Stimulated activated CD8-positive, alpha-beta memory T cell treated with anti-CD3 and anti-CD28 coated beads, Interleukin-12 subunit alpha, Interleukin-12 subunit beta, amount 100 ng/mL, for 4 hours (primary cell): Measurements from ENCODE around the gene CCDC126.
"Not testable (repeated sequence)": the region's sequence is repeated elsewhere in the genome, so short reads cannot be mapped to it uniquely, and the experiment has no call there.

Source experiments
- DNase-seq: peaks from one replicate; pipeline ENCODE4 v3.0.0-alpha.2; 2020; ENCODE audit warnings: low read depth

CCDC126 gene

GRCh38 chr7:23597094-23598091, at the start of gene CCDC126:
Gene CCDC126, plus strand, starts transcription at chr7:23597382. Its CDS starts 13,934 bp downstream, at chr7:23611316.
- DNase-seq, result peak; percentile 75

- no peak for DNase-seq
These were observed 49.5 kb upstream of the CCDC126 start for GRCh38 chr7:23547662-23548061.

- no peak for DNase-seq
These were observed 38.9 kb upstream of the CCDC126 start for GRCh38 chr7:23558303-23558702.

DNA sequence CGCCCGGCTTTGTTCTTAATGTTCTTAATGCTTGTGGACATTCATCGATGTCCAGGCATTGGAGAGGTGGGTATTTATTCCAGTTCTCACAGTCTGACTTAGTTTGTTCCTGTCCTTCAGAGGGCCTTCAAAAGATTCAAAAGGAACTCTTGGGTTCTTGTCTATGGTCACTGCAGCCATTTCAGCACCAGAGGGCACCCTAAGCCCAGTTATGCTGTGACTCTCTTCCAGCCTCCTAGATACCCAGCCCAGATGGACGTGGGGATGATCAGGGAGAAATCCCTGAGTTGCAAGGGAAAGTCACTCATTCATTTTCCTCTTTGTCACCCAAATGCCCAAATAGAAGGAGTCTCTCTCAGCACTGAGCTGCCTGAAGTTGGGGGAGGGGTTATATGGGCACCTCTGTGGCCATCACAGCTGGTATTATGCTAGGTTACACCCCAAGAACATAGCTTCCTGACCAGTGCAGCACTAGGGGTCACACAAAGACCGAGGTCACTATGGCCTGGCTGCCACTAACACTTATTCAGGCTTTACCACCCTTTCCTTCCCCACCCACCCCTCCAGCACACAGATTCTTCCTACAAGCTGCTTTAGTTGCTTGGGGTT, 26.5 kb upstream of the CCDC126 start:
- DNase-seq, result peak; percentile 39

DNA sequence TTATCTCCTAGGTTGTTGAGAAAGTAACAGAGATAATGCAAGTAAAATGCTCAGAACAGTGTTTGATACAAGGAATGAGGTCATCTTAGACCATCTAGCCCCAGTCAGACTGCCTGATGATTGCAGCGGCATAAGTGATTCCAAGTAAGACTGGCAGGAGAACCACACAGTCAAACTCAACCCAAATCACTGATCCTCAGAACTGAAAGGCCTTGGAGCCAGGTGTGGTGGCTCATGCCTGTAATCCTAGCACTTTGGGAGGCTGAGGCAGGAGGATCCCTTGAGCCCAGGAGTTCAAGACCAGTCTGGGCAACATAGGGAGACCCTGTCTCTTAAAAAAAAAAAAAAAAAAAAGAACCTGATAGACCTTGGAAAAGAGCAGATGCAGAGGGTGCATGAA, 15.2 kb upstream of the CCDC126 start:
- DNase-seq, result not testable (repeated sequence)

DNA sequence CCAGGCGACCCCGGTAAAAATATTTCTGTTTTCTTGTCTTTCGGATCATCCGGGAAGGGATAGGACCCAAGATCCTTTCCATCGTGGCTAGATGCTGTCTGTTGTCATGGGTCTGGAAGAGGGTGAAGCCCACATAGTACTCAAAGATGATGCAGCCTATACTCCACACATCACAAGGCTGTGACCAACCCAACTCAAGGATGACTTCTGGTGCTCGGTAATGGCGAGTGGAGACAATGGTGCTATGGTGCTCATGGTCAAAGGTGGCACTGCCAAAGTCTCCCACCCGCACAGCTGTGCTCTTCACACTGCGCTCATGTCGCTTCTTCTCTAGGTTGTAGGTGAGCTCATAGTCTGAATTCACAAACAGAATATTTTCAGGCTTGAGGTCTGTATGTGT, 11.9 kb upstream of the CCDC126 start:
- DNase-seq, result not testable (repeated sequence)

- no peak for DNase-seq
These were observed 11.0 kb upstream of the CCDC126 start for GRCh38 chr7:23586159-23586558.

- no peak for DNase-seq
These were observed 6.7 kb upstream of the CCDC126 start for GRCh38 chr7:23590529-23590928.

DNA sequence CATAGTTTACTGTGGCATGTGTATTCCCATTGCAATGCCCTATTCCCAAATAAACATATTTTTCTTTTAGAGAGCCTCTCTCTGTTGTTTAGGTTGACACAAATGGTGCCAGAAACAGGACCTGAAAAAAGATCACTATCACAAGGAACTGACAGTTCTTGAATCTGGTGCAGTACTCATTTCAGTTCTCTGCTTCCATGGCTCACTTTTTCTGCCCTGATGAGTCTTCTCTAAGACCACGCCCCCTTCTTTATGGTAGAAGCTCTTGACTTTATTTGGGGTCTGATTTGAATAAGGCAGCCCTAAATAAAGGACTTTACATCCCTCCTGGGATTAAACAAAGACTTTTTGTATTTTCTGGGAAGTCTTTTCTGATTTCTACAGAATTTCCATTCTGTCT, 3.5 kb upstream of the CCDC126 start:
- no peak for DNase-seq

- DNase-seq, result no peak
These were observed 2.1 kb upstream of the CCDC126 start for GRCh38 chr7:23594879-23595604.

DNA sequence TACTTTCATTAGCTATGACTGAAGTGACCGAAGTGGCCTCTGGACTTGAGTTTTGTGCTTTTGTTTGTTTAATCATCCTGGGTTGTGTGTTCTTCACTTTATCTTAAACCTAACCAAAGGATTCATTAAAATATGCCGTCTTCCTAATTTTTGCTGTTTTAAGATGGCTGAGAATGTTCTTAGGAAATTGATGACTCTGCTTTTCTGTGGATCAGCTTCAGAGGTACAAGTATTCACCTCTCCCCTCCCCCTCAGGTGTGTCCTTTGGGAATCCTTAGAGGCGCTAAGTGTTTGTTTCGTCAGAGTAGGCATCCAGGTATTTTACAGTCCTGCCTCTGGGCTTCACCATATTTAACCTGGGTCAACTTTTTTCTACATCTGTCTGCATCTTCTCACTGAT, 1.1 kb downstream of the CCDC126 start:
- no peak for DNase-seq

DNA sequence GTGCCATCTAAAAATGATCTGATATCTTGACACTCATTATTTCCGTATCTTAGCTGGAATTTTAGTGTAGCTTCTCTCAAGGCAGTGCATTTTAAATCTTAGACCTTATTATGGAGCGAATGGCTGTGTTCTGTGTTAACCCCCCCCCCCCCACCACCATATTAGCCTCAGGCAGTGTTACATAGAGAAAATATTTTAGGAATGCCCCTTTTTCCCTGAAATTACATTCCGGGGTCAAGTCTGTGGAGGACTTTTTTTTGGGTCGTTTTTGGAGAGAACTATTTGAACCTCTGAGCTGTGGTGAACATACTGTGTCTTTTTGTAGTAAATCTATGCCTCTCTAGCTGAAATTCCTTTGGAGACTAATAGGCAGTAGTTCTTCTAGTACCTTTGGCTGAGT, 3.1 kb downstream of the CCDC126 start:
- no peak for DNase-seq

DNA sequence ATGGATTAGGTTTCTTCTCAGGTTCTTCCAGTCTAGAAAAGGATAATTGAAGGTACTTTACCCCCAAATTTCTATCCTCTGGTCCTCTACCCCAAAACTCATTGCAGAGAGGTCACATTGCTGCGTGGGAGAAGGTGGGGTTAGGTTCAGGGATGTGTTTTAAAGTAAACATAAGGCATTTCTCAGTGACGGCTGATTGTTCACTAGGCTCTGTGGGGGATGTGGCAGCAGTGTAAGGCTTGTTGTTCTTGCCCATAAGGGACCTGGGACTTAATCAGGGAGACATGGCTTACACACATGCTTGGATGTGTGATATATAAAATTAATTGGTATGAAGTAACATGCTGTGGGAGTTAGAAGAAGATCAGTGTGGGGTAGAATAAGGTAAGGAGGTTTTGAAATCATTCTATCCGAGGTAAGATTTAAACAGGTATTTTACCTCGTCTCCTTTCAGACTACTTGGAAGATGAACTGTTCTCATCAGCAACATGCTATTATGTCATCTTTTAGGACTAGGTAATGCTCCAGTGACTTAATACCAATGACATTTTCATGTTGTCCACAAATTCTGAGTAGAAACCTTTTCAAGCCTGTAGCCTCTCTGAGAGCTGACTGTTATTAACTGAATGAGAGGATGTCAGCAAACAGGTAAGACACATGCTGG, 6.6 kb downstream of the CCDC126 start:
- DNase-seq, result no peak

- DNase-seq, result no peak
These were observed 7.1 kb downstream of the CCDC126 start for GRCh38 chr7:23604296-23604640.

GRCh38 chr7:23607130-23607529, 9.9 kb downstream of the CCDC126 start:
- no peak for DNase-seq

DNA sequence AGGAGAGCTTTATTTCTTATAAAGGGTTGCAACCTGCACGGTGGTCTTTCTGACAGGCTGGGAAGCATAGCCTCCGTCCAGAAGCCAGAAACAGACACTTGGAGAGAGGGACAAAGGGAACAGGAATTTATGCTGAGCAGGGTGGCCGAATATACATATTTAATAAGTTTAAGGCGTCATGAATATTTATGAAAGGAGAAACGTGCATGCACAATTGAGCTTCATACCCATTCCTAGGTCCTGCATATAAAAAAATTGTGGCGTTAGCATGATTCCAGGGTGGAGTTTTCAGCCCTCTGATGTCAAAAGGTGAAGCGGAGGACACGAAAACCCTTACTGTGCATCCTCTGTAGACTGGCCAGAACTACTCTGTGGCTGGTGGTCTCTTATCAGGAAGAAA, 10.7 kb downstream of the CCDC126 start:
- DNase-seq, result no peak

DNA sequence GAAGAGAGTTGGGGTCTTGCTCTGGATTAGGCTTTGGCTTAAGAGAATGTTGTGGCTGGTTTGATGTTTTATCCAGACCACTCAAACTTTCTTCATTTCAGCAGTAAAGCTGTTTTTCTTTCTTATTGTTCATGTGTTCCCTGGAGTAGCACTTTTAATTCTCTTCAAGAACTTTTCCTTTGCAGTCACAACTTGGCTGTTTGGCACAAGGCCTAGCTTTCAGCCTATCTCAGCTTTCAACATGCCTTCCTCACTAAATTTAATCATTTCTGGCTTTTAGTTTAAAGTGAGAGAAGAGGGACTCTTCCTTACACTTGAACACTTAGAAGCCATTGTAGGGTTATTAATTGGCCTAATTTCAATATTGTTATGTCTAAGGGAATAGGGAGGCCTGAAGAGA, 18.1 kb downstream of the CCDC126 start:
- no peak for DNase-seq

DNA sequence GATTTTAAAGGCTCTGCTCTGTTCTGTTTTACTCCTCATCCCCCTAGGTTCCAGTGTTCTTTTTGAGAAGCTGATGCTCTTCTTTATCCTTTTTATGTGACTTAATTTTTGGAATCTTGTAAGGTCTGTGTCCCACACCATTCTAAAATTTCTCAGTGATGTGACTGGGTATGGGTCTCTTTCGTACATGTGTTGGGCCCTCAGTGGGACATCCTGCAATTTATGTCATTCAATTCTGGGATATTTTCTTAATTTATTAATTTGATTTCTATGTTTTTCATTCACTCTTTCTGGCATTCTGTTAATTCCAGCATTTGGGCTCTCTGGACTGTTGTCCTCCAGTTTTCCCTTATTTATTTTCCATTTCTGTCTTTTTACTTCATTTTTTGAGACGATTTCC, 19.4 kb downstream of the CCDC126 start:
- no peak for DNase-seq

- DNase-seq, result no peak
These were observed 20.3 kb downstream of the CCDC126 start for GRCh38 chr7:23617482-23617881.

- no peak for DNase-seq
These were observed 21.1 kb downstream of the CCDC126 start for GRCh38 chr7:23618241-23618640.

- DNase-seq, result no peak
These were observed 22.0 kb downstream of the CCDC126 start for GRCh38 chr7:23619141-23619540.

DNA sequence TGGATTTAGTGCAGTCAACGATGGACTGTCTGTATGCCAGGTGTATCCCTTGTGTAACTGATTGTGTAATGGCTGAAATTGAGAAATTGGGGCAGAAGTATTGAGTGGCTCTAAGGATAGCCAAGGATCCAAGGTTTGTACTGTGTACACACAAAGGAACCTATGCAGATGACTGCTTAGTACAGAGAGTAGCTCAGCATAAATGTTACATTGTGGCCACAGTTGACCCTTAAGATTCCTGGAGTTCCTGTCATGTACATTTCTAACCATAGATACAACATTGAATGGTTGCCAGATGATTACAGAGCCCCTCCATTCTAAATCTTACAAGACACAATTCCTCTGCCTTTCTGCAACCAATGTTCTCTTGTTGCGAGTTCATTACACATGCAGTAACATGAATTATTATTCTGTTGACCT, 25.3 kb downstream of the CCDC126 start:
- DNase-seq, result no peak
